ENCODE measurements around the gene SETD1A.

Gene SETD1A

DNA sequence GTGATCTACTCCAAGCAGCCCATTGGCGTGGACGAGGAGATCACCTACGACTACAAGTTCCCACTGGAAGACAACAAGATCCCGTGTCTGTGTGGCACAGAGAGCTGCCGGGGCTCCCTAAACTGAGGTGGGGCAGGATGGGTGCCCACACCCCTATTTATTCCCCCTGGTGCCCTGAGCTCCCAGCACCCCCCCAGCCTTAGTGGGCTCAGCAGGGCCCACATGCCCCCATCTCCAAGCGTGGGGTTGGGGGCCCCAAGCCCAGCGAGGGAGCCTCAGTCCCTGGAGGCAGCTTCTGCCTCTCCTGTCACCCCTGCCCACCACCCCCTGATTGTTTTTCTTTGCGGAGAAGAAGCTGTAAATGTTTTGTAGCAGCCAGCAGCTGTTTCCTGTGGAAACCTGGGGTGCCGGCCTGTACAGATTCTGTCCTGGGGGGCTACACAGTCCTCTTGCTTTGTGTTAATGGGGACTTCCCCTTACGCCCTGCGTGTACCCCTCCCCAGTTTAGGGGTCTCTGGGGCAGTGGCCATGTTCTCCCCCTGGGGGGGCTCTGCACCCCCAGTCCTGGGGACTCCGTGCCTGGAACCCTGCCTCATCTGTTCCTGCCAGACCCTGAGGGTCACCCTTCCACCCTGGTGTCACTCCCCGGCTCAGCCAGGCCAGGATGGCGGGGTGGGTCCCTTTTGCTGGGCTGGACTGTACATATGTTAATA lies 26.5 kb downstream of the SETD1A start:
- no peak for DNase-seq

DNA sequence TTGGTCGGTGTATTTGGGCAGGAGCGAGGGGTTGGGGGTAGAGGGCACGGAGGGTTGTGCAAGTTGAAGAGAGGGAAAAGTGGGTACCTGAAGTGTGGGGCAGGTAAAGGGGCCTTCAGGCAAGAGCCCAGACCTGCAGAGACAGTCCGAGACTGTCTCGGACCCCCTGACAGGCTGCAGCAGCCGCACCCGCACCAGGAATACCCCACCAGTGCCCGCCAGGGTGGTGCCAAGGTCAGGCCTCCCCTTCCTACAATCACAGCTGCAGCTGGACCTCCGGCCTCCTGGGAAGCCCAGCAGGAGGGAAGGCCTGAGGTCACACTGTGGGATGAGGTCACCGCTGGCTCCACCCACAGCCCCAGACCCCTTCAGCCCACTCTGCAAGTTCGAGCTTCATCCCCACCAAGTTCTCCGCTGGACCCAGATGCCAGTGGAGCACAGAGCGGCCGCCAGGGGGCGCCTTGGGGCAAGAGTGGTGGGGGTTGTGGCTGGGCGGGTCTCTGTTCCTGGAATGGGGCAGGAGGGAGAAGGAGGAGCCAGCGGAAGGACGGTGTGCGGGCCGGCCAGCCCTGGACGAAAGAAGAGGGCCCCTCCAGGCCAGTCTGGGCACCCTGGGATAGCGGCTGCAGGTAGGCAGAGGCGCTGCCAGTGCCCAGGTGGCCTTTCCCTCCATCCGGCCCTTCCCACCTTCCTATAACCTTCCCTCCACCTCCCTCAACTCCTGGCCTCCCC lies 27.3 kb downstream of the SETD1A start, which contains the start of gene HSD3B7:
HSD3B7 (plus strand) TSS at position 539 of the 732 bp plus-strand sequence. CDS start 452 bp downstream, outside the sequence.
- DNase-seq = peak; percentile 82

DNA sequence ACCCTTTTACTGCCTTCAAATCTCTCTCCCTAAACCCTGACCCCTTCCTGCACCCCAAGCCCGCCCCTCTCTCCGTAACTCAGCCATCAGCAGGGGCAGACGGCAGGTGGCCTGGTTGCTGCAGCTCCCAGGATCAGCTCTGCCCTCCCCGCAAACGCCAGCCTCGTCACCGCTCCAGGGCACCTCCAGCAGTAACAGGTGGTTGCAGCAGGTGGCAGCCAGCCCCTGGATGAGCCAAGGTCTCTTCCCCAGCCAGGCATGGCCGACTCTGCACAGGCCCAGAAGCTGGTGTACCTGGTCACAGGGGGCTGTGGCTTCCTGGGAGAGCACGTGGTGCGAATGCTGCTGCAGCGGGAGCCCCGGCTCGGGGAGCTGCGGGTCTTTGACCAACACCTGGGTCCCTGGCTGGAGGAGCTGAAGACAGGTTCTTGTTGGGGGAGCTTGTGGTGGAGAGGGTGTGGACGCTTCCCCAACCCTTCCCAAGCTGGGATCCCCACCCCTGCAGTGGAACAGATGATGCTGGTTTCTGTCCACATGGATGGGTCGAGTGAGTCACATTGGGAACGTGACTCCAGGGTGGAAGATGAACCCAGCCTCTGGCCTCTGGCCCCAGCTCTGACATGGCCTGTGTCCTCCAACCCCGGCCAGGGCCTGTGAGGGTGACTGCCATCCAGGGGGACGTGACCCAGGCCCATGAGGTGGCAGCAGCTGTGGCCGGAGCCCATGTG lies 28.0 kb downstream of the SETD1A start:
- DNase-seq = no peak

DNA sequence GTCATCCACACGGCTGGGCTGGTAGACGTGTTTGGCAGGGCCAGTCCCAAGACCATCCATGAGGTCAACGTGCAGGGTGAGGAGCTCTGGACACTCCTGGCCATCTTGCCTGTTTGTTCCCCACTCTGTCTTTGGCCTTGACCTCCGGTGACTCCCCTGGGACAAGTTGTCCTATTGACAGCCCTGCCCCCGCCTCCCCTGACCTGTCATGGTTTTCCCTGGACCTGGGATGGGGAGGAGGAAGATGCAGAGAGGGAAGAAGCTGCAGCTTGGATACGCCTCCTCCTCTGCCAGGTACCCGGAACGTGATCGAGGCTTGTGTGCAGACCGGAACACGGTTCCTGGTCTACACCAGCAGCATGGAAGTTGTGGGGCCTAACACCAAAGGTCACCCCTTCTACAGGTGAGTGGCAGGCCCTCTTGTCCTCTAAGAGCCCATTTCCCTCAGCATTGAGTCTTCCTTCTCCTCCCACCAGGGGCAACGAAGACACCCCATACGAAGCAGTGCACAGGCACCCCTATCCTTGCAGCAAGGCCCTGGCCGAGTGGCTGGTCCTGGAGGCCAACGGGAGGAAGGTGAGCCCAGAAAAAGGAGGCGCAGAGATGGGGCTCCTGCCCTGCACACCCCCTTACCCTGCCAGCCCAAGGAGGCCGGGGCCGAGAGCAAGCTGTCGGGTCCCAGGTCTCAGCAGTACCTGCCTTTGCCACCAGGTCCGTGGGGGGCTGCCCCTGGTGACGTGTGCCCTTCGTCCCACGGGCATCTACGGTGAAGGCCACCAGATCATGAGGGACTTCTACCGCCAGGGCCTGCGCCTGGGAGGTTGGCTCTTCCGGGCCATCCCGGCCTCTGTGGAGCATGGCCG lies 28.8 kb downstream of the SETD1A start:
- no peak for DNase-seq

DNA sequence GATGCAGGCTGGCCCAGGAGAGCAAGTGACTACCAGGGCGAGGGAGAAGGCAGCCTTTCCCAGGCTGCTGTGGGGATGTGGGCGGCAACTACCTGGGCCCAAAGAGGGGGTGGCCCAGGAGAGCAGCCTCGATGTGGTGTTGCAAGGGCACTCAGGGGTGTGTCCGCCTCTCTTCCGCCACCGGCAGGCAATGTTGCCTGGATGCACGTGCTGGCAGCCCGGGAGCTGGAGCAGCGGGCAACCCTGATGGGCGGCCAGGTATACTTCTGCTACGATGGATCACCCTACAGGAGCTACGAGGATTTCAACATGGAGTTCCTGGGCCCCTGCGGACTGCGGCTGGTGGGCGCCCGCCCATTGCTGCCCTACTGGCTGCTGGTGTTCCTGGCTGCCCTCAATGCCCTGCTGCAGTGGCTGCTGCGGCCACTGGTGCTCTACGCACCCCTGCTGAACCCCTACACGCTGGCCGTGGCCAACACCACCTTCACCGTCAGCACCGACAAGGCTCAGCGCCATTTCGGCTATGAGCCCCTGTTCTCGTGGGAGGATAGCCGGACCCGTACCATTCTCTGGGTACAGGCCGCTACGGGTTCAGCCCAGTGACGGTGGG lies 30.1 kb downstream of the SETD1A start:
- no peak for DNase-seq

DNA sequence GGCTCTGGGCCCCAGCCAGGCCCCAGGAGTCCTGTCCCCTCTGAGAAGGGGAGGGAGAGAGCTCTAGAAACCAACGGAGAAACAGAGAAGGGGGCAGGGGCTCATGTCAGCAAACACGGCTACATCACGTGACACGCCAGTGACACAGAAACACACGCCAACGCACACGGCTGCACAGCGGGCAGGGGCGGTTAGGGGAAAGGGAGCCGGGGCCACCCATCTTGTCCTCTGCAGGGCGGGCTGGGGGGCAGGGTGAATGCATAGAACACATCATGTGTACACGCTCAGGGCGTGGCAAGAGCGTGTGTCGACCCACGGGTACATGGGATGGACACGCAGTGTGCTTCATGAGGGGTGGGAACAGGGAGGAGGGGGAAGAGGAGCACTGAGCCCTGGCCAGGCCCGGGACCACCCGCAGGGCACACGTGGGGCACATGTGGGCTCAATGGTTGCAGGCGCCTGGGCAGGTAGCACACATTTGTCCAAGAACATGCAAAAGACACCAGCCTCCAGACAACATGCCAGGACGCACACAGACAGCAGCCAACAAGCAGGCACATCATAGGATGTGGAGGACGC lies 32.0 kb downstream of the SETD1A start:
- DNase-seq = no peak

DNA sequence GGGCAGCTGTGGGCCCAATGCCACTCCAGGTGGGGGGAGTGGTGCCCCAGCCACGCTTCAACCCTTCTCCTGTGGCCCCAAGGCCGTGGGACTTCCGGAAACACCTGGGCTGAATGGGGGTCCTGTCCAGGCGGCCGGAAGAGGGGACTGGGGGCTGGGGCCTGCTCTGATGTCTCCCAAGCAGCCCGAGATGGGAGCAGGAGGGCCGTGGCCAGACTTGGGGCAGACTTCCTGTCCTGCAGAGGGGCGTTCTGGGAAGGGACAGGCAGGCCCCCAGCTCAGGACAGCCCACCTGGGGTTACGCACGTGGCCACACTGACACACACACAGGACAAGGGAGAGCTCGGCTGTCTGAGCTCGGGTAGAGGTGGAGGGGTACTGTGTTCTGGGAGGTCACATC lies 32.6 kb downstream of the SETD1A start:
- DNase-seq = no peak

DNA sequence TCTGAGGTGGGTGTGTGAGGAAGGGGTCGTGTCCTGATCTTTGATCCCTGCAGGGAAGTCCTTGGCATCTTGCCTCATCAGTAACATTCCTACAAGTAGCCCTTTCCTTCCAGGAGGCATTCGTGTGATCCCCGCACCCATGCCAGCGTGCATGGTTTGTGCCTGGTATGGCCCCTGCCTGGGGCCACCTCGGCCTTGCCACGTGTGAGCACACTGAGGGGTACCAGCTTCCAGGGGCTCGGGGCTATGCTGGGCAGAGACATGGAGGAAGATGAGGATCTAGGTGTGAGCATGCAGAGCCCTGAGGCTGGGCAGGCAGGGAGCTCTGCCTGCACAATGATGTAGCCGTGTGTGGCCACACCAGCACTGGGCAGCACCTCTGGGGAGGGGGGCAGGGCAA lies 33.5 kb downstream of the SETD1A start:
- DNase-seq = no peak

DNA sequence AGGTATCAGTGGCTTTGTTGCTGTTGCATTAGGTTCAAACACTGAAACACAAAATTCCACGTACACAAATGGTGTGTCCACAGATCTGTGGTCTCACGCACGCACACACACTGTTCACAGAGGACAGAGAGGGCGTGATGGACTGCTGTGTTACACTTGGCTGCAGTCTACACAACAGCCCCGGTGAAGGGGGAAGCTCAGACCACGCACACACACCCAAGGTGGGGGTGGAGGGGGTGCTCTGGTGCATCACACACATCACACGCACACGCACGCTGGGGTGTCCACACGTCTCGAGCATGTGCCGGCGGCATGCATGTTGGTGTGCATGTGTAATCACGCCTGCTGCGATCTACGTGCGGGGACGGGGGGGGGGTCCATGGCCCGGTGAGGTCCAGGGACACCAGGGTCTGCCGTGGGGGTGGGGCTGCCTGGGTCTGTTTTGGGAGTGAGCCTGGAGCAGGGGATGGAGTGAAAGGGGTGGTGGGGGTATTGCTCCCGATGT lies 34.8 kb downstream of the SETD1A start:
- DNase-seq = no peak

DNA sequence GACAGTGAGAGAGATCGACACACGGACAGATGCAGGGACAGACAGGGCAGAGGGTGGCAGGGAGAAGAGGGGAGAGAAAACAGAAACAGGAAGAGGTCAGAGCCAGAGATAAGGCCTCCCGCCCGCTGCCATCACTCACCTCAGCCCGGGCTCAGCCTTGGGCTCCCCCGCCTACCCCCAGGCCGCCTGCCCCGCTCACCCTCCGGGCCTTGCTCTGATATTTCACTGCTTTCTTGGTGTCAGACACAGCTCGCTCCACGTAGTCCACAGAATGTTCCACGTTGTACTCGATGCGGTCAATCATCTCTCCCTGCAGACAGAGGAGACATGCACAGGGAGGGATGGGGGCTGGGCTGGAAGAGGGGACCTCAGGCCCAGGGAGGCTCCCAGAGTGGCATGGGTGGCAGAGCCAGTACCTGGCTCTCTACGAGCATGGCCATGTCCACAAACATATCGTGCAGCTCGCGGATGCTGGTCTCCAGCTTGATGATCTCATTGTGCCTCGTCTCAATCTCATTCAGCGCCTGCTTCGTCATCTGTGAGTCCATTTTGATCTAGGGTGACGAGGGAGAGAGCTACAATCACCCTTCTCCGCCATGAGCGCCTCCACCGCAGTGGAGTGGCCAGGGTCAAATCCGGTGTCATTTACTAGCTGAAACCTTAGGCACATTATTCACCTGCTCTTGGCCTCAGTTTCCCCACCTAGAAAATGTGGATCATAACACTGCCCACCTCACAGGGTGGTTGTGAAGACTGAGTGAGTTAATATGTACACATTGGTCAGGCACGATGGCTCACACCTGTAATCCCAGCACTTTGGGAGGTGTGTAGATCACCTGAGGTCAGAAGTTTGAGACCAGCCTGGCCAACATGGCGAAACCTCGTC lies 35.6 kb downstream of the SETD1A start:
- no peak for DNase-seq

DNA sequence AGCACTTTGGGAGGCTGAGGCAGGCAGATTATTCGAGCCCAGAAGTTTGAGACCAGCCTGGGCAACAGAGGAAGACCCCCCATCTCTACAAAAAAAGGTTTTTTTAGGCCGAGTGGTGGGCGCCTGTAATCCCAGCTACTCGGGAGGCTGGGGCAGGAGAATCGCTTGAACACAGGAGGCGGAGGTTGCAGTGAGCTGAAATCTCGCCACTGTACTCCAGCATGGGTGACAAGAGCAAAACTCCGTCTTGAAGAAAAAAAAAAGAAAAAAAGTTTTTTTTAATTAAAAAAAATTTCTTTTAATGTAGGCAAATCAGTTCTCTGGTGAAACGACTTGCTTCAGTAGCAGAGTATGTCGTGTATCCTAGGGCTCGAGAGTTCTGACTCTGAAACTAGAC lies 38.4 kb downstream of the SETD1A start:
- DNase-seq = no peak

DNA sequence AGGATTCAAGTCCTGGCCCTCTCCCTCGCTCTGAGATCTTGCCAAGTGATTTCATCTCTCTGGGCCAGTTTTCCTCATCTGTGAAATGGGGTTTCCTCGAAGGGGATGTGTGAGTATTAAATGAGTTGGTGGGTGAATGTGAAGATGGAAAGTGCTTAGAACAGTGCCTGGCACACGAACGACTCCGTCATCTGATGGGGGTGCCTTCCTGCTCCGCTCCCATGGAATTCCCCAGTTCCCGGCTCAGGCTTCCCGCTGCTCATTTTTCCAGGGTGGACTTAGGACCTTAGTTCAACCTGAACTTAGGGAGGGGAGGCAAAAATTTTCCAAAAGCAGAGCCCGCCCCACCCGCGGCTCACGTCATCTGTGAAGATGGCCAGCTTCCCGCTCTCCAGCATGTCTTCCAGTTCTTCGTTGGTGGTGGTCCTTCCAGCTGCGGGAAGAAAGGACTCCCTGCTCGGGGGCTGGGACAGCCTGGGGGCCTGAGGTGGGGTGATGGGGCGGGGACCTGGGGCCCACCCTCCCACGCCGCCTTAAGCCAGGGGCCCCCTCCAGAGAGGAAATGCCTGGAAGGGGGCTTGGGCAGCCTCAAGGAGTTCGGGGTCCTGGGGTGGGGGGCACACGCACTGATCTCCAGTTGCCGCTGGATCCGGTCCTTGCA lies 38.9 kb downstream of the SETD1A start:
- DNase-seq = no peak

DNA sequence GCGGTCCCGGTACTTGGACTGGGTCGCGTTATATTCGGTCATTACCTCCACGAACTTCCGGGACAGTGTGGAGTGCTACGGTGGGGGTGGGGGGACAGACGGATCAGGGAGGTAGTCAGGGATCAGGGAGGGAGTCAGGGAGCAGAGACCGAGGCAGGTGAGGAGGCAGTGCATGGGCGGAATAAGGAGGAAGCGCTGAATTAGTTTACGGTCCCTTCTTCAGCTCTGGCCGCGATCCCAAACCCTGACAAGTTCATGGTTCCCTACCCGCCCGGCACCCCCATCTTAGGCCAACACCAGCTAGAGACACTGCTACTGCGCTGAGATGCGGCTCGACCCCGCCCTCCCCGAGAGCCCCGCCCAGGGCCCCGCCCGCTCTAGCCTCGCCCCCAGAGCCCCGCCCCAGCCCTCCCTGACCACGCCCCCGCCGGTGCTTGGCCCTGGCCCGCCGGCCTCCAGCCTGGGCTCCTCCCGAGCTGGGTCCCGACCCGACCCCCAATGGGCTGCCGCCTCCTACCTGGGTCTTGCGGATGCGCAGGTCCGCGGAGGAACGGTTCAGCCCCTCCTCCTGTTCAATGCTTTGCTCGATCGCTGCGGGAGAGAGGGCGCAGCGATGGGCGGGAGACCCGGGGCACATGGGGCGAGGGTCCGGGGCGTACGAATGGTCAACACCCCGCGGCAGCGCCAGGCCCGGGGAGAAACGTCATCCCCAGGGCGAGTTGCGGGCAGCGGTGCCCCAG lies 39.6 kb downstream of the SETD1A start:
- DNase-seq = peak; percentile 80

DNA sequence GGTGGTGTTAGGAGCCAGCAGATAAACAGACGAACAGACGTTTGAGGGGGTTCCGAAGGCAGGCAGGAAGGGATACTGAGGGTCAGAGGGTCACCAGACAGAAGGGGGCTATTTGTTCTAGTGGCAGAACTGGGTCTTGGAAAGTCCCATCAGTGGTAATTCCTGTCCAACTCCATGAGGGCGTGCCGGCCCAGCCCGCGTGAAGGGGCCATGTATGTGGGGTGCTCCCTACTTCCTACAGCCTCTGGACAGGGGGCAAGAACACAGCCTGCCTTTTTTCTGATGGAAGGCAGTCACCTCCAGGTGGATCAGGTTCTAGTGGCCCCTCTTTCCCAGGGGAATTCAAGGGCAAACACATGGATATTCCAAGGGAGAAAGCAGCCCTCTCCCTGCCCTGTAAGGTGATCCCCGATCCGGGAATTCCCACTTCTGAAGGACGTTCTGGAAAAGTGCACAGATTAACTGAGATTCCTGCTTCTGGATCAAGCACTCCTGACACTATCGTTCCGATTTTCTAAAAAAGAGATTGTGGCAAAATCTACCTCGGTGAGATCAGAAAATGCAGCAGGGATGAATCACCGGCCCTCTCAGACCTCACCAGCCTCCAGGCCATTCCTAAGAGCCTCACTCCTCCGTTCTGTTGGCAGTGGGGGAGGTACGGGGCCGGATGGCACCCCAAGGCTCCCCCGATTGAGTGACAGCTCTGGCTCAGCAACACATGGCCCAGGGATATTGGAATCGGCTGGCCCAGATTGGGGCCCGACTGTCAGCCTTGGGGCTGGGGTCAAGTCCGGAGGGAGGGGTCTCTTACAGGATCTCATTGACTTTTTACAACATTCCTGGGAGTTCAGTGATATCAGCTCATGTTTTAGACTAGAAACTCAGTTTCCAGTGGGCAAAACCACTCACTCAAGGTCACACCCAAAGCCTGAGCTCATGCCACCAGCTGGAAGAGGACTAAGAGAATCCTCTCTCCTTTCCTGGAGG lies 40.5 kb downstream of the SETD1A start:
- no peak for DNase-seq

DNA sequence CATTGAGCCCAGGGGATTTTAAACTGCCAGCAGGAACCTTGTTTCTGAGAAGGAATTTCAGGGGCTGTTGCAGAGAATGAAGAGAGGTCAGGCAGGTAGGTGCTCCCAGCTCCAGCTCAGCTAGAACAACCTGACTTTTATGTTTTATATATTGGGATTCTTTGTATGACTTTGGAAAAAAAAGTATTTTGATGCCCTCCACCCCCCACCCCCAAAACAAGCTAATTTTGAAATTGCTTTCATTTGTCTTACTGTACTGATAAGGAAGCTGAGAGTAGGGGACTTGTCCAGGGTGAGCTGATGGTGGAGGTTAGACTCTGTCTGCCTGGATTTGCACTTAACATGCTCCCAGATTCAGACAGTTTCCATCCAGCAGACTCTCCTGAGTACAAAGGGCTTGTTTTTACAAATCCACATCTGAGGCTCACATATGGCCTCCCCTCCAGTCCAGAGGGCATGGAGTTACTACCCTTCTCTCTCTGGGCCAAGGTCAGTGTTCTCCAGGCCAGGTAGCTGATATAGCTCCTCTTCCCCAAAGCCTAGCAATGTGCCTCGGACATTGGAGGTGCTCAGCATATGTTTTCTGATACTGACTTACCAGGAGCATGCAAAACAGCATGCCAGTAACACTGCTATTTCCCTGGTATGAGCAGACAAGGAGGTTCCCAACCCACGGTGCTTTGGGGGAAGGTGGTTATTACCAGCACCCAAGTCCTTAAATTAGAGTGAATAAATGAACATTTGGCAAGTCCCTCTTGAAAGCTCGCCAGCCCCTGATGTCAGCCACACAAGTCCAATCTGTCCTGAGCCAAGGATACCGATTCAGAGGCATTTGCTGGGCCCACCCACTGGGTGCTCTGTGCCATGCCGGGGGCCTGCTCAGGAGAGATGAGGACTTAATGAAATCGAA lies 41.6 kb downstream of the SETD1A start:
- no peak for DNase-seq

DNA sequence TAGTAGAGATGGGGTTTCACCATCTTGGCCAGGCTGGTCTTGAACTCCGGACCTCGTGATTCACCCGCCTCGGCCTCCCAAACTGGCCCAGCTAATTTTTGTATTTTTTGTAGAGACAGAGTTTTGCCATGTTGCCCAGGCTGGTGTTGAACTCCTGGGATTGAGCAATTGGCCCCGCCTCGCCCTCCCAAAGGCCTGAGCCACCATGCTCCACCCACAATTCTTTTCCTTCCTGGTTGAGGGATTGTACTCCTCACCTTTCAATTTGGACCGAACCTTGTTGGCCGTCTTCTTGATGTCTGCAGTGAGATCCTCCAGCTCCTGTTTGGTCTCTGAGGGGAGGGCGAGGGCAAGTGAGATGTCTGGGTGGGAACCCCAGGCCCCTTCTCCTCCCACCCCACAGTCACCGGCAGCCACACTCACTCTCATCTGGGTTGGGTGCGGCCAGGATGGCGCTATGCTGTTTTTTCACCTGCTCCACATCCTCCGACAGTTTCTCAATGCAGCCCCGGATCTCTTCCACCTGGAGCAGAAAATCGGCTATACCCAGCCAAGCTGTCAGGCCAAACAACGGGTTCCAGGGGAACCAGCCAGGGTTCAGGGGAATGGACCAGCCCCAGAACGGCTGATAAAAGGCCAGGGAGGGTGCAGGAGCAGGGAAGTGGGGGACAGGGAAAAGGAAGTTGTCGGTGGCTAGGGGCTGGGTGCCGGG lies 43.3 kb downstream of the SETD1A start:
- no peak for DNase-seq
